Measurements from ENCODE around the gene MEIOSIN. TPM values are rescaled to one million over a fixed set of nuclear protein-coding genes. Genes with fewer than 3 reads are reported as not detected.
A peak's percentile ranks its signal among the peaks of the same experiment; 100 is the strongest.

The MEIOSIN gene
- total and polyA plus RNA-seq, 2 of the 13 experiments (the other 11 are each of a cell fraction or from before 2014, with no cell fraction given), result not detected

DNA sequence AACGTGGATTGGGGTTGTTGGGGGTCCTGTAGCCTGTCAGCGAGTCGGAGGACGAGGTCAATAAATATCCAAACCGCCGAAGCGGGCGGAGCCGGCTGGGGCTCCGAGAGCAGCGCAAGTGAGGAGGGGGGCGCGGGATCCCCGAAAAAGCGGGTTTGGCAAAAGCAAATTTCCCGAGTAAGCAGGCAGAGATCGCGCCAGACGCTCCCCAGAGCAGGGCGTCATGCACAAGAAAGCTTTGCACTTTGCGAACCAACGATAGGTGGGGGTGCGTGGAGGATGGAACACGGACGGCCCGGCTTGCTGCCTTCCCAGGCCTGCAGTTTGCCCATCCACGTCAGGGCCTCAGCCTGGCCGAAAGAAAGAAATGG lies 36.6 kb downstream of the MEIOSIN start (continued):
- TF ChIP-seq, protein P1, sequence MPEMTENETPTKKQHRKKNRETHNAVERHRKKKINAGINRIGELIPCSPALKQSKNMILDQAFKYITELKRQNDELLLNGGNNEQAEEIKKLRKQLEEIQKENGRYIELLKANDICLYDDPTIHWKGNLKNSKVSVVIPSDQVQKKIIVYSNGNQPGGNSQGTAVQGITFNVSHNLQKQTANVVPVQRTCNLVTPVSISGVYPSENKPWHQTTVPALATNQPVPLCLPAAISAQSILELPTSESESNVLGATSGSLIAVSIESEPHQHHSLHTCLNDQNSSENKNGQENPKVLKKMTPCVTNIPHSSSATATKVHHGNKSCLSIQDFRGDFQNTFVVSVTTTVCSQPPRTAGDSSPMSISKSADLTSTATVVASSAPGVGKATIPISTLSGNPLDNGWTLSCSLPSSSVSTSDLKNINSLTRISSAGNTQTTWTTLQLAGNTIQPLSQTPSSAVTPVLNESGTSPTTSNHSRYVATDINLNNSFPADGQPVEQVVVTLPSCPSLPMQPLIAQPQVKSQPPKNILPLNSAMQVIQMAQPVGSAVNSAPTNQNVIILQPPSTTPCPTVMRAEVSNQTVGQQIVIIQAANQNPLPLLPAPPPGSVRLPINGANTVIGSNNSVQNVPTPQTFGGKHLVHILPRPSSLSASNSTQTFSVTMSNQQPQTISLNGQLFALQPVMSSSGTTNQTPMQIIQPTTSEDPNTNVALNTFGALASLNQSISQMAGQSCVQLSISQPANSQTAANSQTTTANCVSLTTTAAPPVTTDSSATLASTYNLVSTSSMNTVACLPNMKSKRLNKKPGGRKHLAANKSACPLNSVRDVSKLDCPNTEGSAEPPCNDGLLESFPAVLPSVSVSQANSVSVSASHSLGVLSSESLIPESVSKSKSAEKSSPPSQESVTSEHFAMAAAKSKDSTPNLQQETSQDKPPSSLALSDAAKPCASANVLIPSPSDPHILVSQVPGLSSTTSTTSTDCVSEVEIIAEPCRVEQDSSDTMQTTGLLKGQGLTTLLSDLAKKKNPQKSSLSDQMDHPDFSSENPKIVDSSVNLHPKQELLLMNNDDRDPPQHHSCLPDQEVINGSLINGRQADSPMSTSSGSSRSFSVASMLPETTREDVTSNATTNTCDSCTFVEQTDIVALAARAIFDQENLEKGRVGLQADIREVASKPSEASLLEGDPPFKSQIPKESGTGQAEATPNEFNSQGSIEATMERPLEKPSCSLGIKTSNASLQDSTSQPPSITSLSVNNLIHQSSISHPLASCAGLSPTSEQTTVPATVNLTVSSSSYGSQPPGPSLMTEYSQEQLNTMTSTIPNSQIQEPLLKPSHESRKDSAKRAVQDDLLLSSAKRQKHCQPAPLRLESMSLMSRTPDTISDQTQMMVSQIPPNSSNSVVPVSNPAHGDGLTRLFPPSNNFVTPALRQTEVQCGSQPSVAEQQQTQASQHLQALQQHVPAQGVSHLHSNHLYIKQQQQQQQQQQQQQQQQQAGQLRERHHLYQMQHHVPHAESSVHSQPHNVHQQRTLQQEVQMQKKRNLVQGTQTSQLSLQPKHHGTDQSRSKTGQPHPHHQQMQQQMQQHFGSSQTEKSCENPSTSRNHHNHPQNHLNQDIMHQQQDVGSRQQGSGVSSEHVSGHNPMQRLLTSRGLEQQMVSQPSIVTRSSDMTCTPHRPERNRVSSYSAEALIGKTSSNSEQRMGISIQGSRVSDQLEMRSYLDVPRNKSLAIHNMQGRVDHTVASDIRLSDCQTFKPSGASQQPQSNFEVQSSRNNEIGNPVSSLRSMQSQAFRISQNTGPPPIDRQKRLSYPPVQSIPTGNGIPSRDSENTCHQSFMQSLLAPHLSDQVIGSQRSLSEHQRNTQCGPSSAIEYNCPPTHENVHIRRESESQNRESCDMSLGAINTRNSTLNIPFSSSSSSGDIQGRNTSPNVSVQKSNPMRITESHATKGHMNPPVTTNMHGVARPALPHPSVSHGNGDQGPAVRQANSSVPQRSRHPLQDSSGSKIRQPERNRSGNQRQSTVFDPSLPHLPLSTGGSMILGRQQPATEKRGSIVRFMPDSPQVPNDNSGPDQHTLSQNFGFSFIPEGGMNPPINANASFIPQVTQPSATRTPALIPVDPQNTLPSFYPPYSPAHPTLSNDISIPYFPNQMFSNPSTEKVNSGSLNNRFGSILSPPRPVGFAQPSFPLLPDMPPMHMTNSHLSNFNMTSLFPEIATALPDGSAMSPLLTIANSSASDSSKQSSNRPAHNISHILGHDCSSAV (CRISPR knock-in tag; IDR thresholded peaks at IDR 0.05; ENCODE audit: borderline replicate concordance), result no peak
- TF ChIP-seq AGO2 (optimal IDR thresholded peaks at IDR 0.05; ENCODE audit: low read depth, low read length) (peak; percentile 79), SAFB2 (CRISPR knock-in tag; IDR thresholded peaks at IDR 0.05; ENCODE audit: borderline replicate concordance, low read depth) (no peak), FOXK2 (IDR thresholded peaks at IDR 0.05) (no peak), ZNF547 (CRISPR knock-in tag; IDR thresholded peaks at IDR 0.05) (no peak; the same call in 1 of the 2 replicates), CBFB (CRISPR knock-in tag; IDR thresholded peaks at IDR 0.05) (no peak), GLI4 (CRISPR knock-in tag; IDR thresholded peaks at IDR 0.05; ENCODE audit: borderline replicate concordance) (0 out of 2 replicates have a peak, but pooled peaks have one; percentile 14), ZNF124 (CRISPR knock-in tag; IDR thresholded peaks at IDR 0.05) (no peak), ZNF367 (CRISPR knock-in tag; IDR thresholded peaks at IDR 0.05; ENCODE audit: borderline replicate concordance) (no peak), TGIF2 (CRISPR knock-in tag; IDR thresholded peaks at IDR 0.05) (no peak), TCF12 (IDR thresholded peaks at IDR 0.05) (no peak), TCF12 (CRISPR knock-in tag; IDR thresholded peaks at IDR 0.05) (no peak), KMT2B (CRISPR knock-in tag; IDR thresholded peaks at IDR 0.05) (no peak), SRSF4 (IDR thresholded peaks at IDR 0.05; ENCODE audit: low read depth, low read length, poor library complexity, severe bottlenecking) (no peak), TMF1 (CRISPR knock-in tag; IDR thresholded peaks at IDR 0.05; ENCODE audit: low read depth) (no peak), GFI1 (CRISPR knock-in tag; IDR thresholded peaks at IDR 0.05; ENCODE audit: borderline replicate concordance) (no peak), HNRNPK (IDR thresholded peaks at IDR 0.05; ENCODE audit: low read depth, low read length, poor library complexity, severe bottlenecking) (no peak), ATAD3A (CRISPR knock-in tag; IDR thresholded peaks at IDR 0.05) (no peak), ZNF564 (CRISPR knock-in tag; IDR thresholded peaks at IDR 0.05) (peak; percentile 14; the same call in 1 of the 2 replicates), STAG1 (CRISPR knock-in tag; IDR thresholded peaks at IDR 0.05) (no peak), ZNF530 (CRISPR knock-in tag; IDR thresholded peaks at IDR 0.05; ENCODE audit: low read depth) (no peak), MBD4 (IDR thresholded peaks at IDR 0.05; ENCODE audit: borderline replicate concordance, low read length) (no peak)
- TF ChIP-seq, protein P2, sequence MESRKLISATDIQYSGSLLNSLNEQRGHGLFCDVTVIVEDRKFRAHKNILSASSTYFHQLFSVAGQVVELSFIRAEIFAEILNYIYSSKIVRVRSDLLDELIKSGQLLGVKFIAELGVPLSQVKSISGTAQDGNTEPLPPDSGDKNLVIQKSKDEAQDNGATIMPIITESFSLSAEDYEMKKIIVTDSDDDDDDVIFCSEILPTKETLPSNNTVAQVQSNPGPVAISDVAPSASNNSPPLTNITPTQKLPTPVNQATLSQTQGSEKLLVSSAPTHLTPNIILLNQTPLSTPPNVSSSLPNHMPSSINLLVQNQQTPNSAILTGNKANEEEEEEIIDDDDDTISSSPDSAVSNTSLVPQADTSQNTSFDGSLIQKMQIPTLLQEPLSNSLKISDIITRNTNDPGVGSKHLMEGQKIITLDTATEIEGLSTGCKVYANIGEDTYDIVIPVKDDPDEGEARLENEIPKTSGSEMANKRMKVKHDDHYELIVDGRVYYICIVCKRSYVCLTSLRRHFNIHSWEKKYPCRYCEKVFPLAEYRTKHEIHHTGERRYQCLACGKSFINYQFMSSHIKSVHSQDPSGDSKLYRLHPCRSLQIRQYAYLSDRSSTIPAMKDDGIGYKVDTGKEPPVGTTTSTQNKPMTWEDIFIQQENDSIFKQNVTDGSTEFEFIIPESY (CRISPR knock-in tag; IDR thresholded peaks at IDR 0.05), result no peak

Data from HepG2 (cell line).